Gastroesophageal sphincter (tissue), 4 donors: ENCODE data around the gene NR2F2. TPM values are rescaled to one million over a fixed set of nuclear protein-coding genes. Genes with fewer than 3 reads are reported as not detected.

ENCODE experiments used
- ATAC-seq: fragments of 150-250 bp; one replicate; pipeline ENCODE4 v1.9.1; 2016; ENCODE audit warnings: mild to moderate bottlenecking, moderate library complexity
- H3K27ac ChIP-seq, 4 donors: fragments of 200-600 bp; sonication (generic) in 3 of 4; 1 replicate in 3 of 4; 2 replicates in 1 of 4; pipeline ENCODE4 v1.5.1; 2016 to 2019
- H3K27me3 ChIP-seq: fragments of 200-600 bp; sonication (generic); one replicate; pipeline ENCODE4 v1.5.1; 2019
- H3K36me3 ChIP-seq, 2 donors: fragments of 200-600 bp; sonication (generic); one replicate each; pipeline ENCODE4 v1.5.1; 2019; ENCODE audit warnings: control low read depth in 1 of 2
- H3K4me1 ChIP-seq, 3 donors: fragments of 200-600 bp; sonication (generic); 1 replicate in 2 of 3; 2 replicates in 1 of 3; pipeline ENCODE4 v1.5.1; 2016 to 2019; ENCODE audit warnings: control low read depth in 2 of 3
- H3K4me3 ChIP-seq, 2 donors: fragments of 200-600 bp; sonication (generic); one replicate each; pipeline ENCODE4 v1.5.1; 2019; ENCODE audit warnings: mild to moderate bottlenecking in 1 of 2, moderate library complexity in 1 of 2
- H3K9me3 ChIP-seq, 3 donors: fragments of 200-600 bp; sonication (generic); one replicate each; pipeline ENCODE4 v1.5.1; 2017 to 2019; ENCODE audit warnings: control low read depth in 2 of 3
- CTCF ChIP-seq, 4 experiments: fragments of 200-600 bp in 2 of 4; fragments of 450-650 bp in 2 of 4; sonication (generic) in 1 of 4; IDR thresholded peaks; one replicate each; pipeline ENCODE4 v1.5.1; 2017 to 2019; ENCODE audit warnings: antibody characterized with exemption in 4 of 4, mild to moderate bottlenecking in 2 of 4, moderate library complexity in 2 of 4
- EP300 ChIP-seq: sonication (generic); formaldehyde crosslinking; IDR thresholded peaks from one replicate; pipeline ENCODE4 v1.6.1; 2017; ENCODE audit warnings: antibody characterized with exemption, mild to moderate bottlenecking
- POLR2A ChIP-seq, 2 donors: fragments of 450-650 bp; IDR thresholded peaks; one replicate each; pipeline ENCODE4 v1.6.1; 2017; ENCODE audit warnings: antibody characterized with exemption in 2 of 2, mild to moderate bottlenecking in 2 of 2, moderate library complexity in 1 of 2
- POLR2AphosphoS5 ChIP-seq: sonication (generic); formaldehyde crosslinking; IDR thresholded peaks from one replicate; pipeline ENCODE4 v1.6.1; 2017; ENCODE audit warnings: antibody characterized with exemption
- WGBS, 2 donors: methylation state at CpG; one replicate each; pipeline ENCODE4 v1.1.5; 2018; ENCODE audit warnings: low coverage in 1 of 2; 5-methylcytosine and 5-hydroxymethylcytosine counted together
- total RNA-seq, 4 donors: library from RNA; depleted of rRNA; stranded (reverse); fragments of >200 nt; gene quantifications; one replicate each; pipeline ENCODE4 v1.1.0, GENCODE V29; 2016

The NR2F2 gene
- total RNA-seq, 4 donors from 2014 or later, result 82.7 to 126 (median 91.8) TPM

GRCh38 chr15:96328181-96328876 is 2.2 kb upstream of the NR2F2 start:
- Histone ChIP-seq H3K9me3 (no peaks in the 10 kb centered on the region), H3K4me1 (peaks cover 3 to 42% (median 9%) of the 10 kb centered on the region in 3 donors), H3K4me3 (peak overlapping the region; percentile 69 to 87), H3K27ac (peak overlapping the region; percentile 64 to 98 (median 94)), H3K36me3 (no peaks in the 10 kb centered on the region), H3K27me3 (no peaks in the 10 kb centered on the region)
- WGBS, 2 donors, result 11 to 19% methylated on average over 6 of the region's 7 CpGs
- TF ChIP-seq POLR2A (IDR thresholded peaks at IDR 0.05) (no peak), POLR2AphosphoS5 (no peak), CTCF (IDR thresholded peaks at IDR 0.05) (no peak), EP300 (no peak)
- no peak for ATAC-seq

- H3K27ac ChIP-seq, result peak overlapping the region; percentile 64 to 98 (median 94)
- TF ChIP-seq CTCF (IDR thresholded peaks at IDR 0.05) (no peak), POLR2A (IDR thresholded peaks at IDR 0.05) (no peak)
Observed at GRCh38 chr15:96328877-96329195, 1.7 kb upstream of the NR2F2 start.

GRCh38 chr15:96329403-96329981 is 1.0 kb upstream of the NR2F2 start:
- H3K27ac ChIP-seq, result peak overlapping the region; percentile 64 to 98 (median 94)

More at GRCh38 chr15:96328877-96329195, 1.7 kb upstream of the NR2F2 start:
- H3K27me3 ChIP-seq, result no peaks in the 10 kb centered on the region
- H3K9me3 ChIP-seq, result no peaks in the 10 kb centered on the region
- H3K4me1 ChIP-seq, result peaks cover 2 to 36% (median 8%) of the 10 kb centered on the region in 3 donors
- 14 to 18% methylated on average over 2 of the region's 2 CpGs for WGBS, 2 donors
- ATAC-seq, result no peak
- peaks cover 0 to under 1% of the 10 kb centered on the region in 2 donors for H3K36me3 ChIP-seq
- peak overlapping the region; percentile 59 to 87 for H3K4me3 ChIP-seq

GRCh38 chr15:96330064-96330449 is 443 bp upstream of the NR2F2 start:
- Histone ChIP-seq H3K36me3 (peaks cover 0 to 13% of the 10 kb centered on the region in 2 donors), H3K27me3 (no peaks in the 10 kb centered on the region), H3K9me3 (no peaks in the 10 kb centered on the region), H3K4me1 (peaks cover 0 to 29% (median 0%) of the 10 kb centered on the region in 3 donors), H3K27ac (peak overlapping the region; percentile 64 to 98 (median 94)), H3K4me3 (peak overlapping the region; percentile 59 to 87)
- WGBS, 2 donors, result 0% methylated on average over 2 to 4 of the region's 37 CpGs
- peak in 1 of 4 experiments; percentile 4 for TF ChIP-seq CTCF (IDR thresholded peaks at IDR 0.05)
- peak; percentile 77 for TF ChIP-seq POLR2AphosphoS5
- peak in 1 of 2 donors; percentile 41 for TF ChIP-seq POLR2A (IDR thresholded peaks at IDR 0.05)
- TF ChIP-seq EP300, result no peak
- peak; percentile 55 for ATAC-seq

More at GRCh38 chr15:96329403-96329981, 1.0 kb upstream of the NR2F2 start:
- ATAC-seq, result no peak
- H3K4me3 ChIP-seq, result peak overlapping the region; percentile 59 to 87
- no peaks in the 10 kb centered on the region for H3K9me3 ChIP-seq
- WGBS, 2 donors, result 7 to 10% methylated on average over 7 to 8 of the region's 8 CpGs
- H3K4me1 ChIP-seq, result peaks cover 0 to 31% (median 2%) of the 10 kb centered on the region in 3 donors
- peaks cover 0 to 7% of the 10 kb centered on the region in 2 donors for H3K36me3 ChIP-seq
- TF ChIP-seq EP300, result no peak
- no peak for TF ChIP-seq POLR2AphosphoS5
- no peak for TF ChIP-seq POLR2A (IDR thresholded peaks at IDR 0.05)
- TF ChIP-seq CTCF (IDR thresholded peaks at IDR 0.05), result no peak
- H3K27me3 ChIP-seq, result no peaks in the 10 kb centered on the region
